ENCODE data around the gene GALNT6. TPM values are rescaled to one million over a fixed set of nuclear protein-coding genes. Genes with fewer than 3 reads are reported as not detected.

GALNT6 gene
- total RNA-seq, 1 donor from 2014 or later: 17.2 TPM

- H3K4me3 Mint-ChIP-seq: no peak overlapping the region
- TF ChIP-seq CTCF (conservative IDR thresholded peaks at IDR 0.05): no peak
- H3K27me3 Mint-ChIP-seq: peaks cover 2% of the 10 kb centered on the region
- H3K9me3 Mint-ChIP-seq: no peaks in the 10 kb centered on the region
- H3K36me3 Mint-ChIP-seq: no peaks in the 10 kb centered on the region
- DNase-seq (ENCODE audit: extremely low spot score, unreplicated experiment): no peak
- no peak overlapping the region for H3K27ac Mint-ChIP-seq
- peaks cover 10% of the 10 kb centered on the region for H3K4me1 Mint-ChIP-seq (ENCODE audit: unreplicated experiment)
Observed at GRCh38 chr12:51404627-51405026, 13.4 kb upstream of the GALNT6 start.

GRCh38 chr12:51403681-51404136 is 12.5 kb upstream of the GALNT6 start:
- Mint-ChIP-seq H3K36me3 (no peaks in the 10 kb centered on the region), H3K27me3 (peaks cover 2% of the 10 kb centered on the region), H3K4me1 (ENCODE audit: unreplicated experiment) (peaks cover 10% of the 10 kb centered on the region), H3K4me3 (no peak overlapping the region), H3K9me3 (no peaks in the 10 kb centered on the region), H3K27ac (no peak overlapping the region)
- TF ChIP-seq CTCF (conservative IDR thresholded peaks at IDR 0.05): no peak
- DNase-seq (ENCODE audit: extremely low spot score, unreplicated experiment): no peak

- Mint-ChIP-seq H3K4me3 (no peak overlapping the region), H3K27me3 (peaks cover 3% of the 10 kb centered on the region), H3K4me1 (ENCODE audit: unreplicated experiment) (peaks cover 10% of the 10 kb centered on the region), H3K9me3 (no peaks in the 10 kb centered on the region), H3K36me3 (no peaks in the 10 kb centered on the region), H3K27ac (no peak overlapping the region)
- TF ChIP-seq CTCF (conservative IDR thresholded peaks at IDR 0.05): no peak
- DNase-seq (ENCODE audit: extremely low spot score, unreplicated experiment): no peak
Observed at GRCh38 chr12:51403159-51403558, 12.0 kb upstream of the GALNT6 start.

GRCh38 chr12:51401900-51402299 is 10.7 kb upstream of the GALNT6 start:
- H3K9me3 Mint-ChIP-seq: no peaks in the 10 kb centered on the region
- H3K27ac Mint-ChIP-seq: no peak overlapping the region
- no peak for TF ChIP-seq CTCF (conservative IDR thresholded peaks at IDR 0.05)
- H3K4me3 Mint-ChIP-seq: no peak overlapping the region
- peaks cover 10% of the 10 kb centered on the region for H3K4me1 Mint-ChIP-seq (ENCODE audit: unreplicated experiment)
- H3K27me3 Mint-ChIP-seq: peaks cover 6% of the 10 kb centered on the region
- no peak for DNase-seq (ENCODE audit: extremely low spot score, unreplicated experiment)
- H3K36me3 Mint-ChIP-seq: no peaks in the 10 kb centered on the region

GRCh38 chr12:51401486-51401885 is 10.3 kb upstream of the GALNT6 start:
- no peak for DNase-seq (ENCODE audit: extremely low spot score, unreplicated experiment)
- Mint-ChIP-seq H3K9me3 (no peaks in the 10 kb centered on the region), H3K36me3 (no peaks in the 10 kb centered on the region), H3K27me3 (peaks cover 6% of the 10 kb centered on the region), H3K27ac (no peak overlapping the region), H3K4me1 (ENCODE audit: unreplicated experiment) (peaks cover 10% of the 10 kb centered on the region), H3K4me3 (no peak overlapping the region)
- TF ChIP-seq CTCF (conservative IDR thresholded peaks at IDR 0.05): no peak

GRCh38 chr12:51401020-51401419 is 9.8 kb upstream of the GALNT6 start:
- H3K27me3 Mint-ChIP-seq: peaks cover 6% of the 10 kb centered on the region
- H3K36me3 Mint-ChIP-seq: no peaks in the 10 kb centered on the region
- H3K4me3 Mint-ChIP-seq: no peak overlapping the region
- DNase-seq (ENCODE audit: extremely low spot score, unreplicated experiment): no peak
- TF ChIP-seq CTCF (conservative IDR thresholded peaks at IDR 0.05): no peak
- no peaks in the 10 kb centered on the region for H3K9me3 Mint-ChIP-seq
- no peak overlapping the region for H3K27ac Mint-ChIP-seq
- peaks cover 5% of the 10 kb centered on the region for H3K4me1 Mint-ChIP-seq (ENCODE audit: unreplicated experiment)

Data from type B pancreatic cell (in vitro differentiated cells).